Liver (tissue), 3 donors: ENCODE results near the gene GPR32.

Experiments used
- EGR1 ChIP-seq, 2 donors: IDR thresholded peaks; 2 replicates each; pipeline ENCODE4 v1.6.1; 2016 to 2018; ENCODE audit warnings: antibody characterized with exemption in 2 of 2, low read depth in 2 of 2
- FOXA1 ChIP-seq: IDR thresholded peaks from 2 replicates; pipeline ENCODE4 v1.6.1; 2016; ENCODE audit warnings: antibody characterized with exemption
- GABPA ChIP-seq, 2 donors: IDR thresholded peaks in 1 of 2; conservative IDR thresholded peaks in 1 of 2; 2 replicates each; pipeline ENCODE4 v1.6.1; 2016; ENCODE audit warnings: antibody characterized with exemption in 2 of 2, mild to moderate bottlenecking in 1 of 2, moderate library complexity in 1 of 2
- HNF4A ChIP-seq, 2 donors: conservative IDR thresholded peaks; 2 replicates each; pipeline ENCODE4 v1.6.1; 2016; ENCODE audit warnings: antibody characterized with exemption in 2 of 2, mild to moderate bottlenecking in 2 of 2
- RAD21 ChIP-seq, 2 donors: IDR thresholded peaks; 2 replicates each; pipeline ENCODE4 v1.6.1; 2016; ENCODE audit warnings: antibody characterized with exemption in 2 of 2, mild to moderate bottlenecking in 2 of 2
- SP1 ChIP-seq: IDR thresholded peaks from 2 replicates; pipeline ENCODE4 v1.6.1; 2018; ENCODE audit warnings: antibody characterized with exemption, mild to moderate bottlenecking
- TF ChIP-seq, protein P1 (sequence below): fragments of 150-350 bp; IDR thresholded peaks from 2 replicates; pipeline ENCODE4 v1.5.1; 2017; ENCODE audit warnings: improper control_type of control experiment, low read depth, low read length; ENCODE audit not compliant: missing input control
- TF ChIP-seq, protein P2 (sequence below): IDR thresholded peaks from 2 replicates; pipeline ENCODE4 v1.6.1; 2016; ENCODE audit warnings: antibody characterized with exemption
- TF ChIP-seq, protein P3 (sequence below): IDR thresholded peaks from 2 replicates; pipeline ENCODE4 v1.6.1; 2016; ENCODE audit warnings: antibody characterized with exemption, mild to moderate bottlenecking
- donor health status: healthy.
- donor health status: healthy.

DNA sequence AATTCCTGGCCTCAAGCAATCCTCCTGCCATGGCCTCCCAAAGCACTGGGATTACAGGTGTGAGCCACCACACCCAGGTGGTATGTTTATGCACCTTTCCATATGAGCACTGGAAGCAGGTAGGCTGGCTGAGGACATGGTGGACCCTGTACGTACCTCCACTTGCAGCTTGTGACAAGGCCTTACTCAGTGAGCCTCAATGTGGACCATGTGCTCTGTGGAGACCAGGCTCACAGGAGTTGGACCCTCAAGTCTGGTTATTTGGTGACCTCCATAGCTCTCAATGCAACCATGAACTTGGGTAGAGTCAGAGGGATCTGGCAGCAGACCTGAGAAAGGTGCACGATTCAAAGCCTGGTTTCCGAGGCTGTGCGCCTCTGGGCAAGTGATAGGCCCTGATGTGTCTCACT is 25.4 kb downstream of the GPR32 start:
- TF ChIP-seq SP1 = no peak
- TF ChIP-seq, protein P1, sequence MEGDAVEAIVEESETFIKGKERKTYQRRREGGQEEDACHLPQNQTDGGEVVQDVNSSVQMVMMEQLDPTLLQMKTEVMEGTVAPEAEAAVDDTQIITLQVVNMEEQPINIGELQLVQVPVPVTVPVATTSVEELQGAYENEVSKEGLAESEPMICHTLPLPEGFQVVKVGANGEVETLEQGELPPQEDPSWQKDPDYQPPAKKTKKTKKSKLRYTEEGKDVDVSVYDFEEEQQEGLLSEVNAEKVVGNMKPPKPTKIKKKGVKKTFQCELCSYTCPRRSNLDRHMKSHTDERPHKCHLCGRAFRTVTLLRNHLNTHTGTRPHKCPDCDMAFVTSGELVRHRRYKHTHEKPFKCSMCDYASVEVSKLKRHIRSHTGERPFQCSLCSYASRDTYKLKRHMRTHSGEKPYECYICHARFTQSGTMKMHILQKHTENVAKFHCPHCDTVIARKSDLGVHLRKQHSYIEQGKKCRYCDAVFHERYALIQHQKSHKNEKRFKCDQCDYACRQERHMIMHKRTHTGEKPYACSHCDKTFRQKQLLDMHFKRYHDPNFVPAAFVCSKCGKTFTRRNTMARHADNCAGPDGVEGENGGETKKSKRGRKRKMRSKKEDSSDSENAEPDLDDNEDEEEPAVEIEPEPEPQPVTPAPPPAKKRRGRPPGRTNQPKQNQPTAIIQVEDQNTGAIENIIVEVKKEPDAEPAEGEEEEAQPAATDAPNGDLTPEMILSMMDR = no peak
- no peak for TF ChIP-seq FOXA1
- TF ChIP-seq, protein P2, sequence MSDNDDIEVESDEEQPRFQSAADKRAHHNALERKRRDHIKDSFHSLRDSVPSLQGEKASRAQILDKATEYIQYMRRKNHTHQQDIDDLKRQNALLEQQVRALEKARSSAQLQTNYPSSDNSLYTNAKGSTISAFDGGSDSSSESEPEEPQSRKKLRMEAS = no peak
- no peak for TF ChIP-seq RAD21 (IDR thresholded peaks at IDR 0.05)
- TF ChIP-seq, protein P3, sequence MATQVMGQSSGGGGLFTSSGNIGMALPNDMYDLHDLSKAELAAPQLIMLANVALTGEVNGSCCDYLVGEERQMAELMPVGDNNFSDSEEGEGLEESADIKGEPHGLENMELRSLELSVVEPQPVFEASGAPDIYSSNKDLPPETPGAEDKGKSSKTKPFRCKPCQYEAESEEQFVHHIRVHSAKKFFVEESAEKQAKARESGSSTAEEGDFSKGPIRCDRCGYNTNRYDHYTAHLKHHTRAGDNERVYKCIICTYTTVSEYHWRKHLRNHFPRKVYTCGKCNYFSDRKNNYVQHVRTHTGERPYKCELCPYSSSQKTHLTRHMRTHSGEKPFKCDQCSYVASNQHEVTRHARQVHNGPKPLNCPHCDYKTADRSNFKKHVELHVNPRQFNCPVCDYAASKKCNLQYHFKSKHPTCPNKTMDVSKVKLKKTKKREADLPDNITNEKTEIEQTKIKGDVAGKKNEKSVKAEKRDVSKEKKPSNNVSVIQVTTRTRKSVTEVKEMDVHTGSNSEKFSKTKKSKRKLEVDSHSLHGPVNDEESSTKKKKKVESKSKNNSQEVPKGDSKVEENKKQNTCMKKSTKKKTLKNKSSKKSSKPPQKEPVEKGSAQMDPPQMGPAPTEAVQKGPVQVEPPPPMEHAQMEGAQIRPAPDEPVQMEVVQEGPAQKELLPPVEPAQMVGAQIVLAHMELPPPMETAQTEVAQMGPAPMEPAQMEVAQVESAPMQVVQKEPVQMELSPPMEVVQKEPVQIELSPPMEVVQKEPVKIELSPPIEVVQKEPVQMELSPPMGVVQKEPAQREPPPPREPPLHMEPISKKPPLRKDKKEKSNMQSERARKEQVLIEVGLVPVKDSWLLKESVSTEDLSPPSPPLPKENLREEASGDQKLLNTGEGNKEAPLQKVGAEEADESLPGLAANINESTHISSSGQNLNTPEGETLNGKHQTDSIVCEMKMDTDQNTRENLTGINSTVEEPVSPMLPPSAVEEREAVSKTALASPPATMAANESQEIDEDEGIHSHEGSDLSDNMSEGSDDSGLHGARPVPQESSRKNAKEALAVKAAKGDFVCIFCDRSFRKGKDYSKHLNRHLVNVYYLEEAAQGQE = no peak
- TF ChIP-seq GABPA (IDR thresholded peaks at IDR 0.05 in 1 of 2, conservative IDR thresholded peaks at IDR 0.05 in 1 of 2) = no peak
- no peak for TF ChIP-seq EGR1 (IDR thresholded peaks at IDR 0.05; ENCODE audit: low read depth in 2 of 2)
- no peak for TF ChIP-seq HNF4A (conservative IDR thresholded peaks at IDR 0.05)
